ENCODE data around the gene IRX4.
"Not testable (repeated sequence)": the region's sequence is repeated elsewhere in the genome, so short reads cannot be mapped to it uniquely, and the experiment has no call there.

IRX4 gene

DNA sequence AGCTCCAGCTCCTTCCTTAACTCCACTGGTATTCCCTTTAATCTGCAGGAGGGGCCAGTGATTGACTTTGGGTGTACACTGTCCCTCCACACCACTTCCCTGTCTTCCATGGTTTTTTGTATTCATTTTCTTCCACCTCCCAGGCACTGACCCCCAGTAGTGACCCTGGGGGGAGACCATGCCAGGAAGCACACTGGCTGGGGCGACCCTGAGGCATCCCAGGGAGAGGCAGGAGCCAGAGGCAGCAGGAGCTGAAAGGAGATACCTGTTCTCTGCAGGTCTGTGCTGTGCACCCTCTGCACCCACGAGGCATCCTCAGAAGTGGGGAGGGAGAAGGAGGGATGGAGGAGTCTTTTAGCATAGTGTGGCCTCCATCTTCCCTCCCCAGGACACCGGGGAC, 27.6 kb downstream of the IRX4 start:
- DNase-seq, result no peak

DNA sequence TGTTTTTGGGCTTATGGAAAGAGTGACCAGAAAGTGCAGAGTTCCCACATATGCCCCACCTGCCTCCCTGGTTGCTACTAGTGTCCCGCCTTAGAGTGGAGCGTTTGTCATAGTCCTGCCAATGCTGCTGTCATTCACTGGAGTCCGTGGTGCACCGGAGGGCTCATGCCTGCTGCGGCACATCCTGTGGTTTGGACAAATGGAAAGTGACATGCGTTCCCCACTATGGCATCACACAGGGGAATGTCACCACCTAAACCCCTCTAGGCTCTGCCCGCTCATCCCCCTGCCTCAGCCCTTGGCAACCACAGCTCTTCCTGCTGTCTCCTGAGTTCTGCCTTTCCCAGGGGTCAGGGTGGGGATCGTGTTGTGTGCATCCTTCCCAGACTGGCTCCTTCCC, 29.2 kb downstream of the IRX4 start:
- DNase-seq, result no peak

DNA sequence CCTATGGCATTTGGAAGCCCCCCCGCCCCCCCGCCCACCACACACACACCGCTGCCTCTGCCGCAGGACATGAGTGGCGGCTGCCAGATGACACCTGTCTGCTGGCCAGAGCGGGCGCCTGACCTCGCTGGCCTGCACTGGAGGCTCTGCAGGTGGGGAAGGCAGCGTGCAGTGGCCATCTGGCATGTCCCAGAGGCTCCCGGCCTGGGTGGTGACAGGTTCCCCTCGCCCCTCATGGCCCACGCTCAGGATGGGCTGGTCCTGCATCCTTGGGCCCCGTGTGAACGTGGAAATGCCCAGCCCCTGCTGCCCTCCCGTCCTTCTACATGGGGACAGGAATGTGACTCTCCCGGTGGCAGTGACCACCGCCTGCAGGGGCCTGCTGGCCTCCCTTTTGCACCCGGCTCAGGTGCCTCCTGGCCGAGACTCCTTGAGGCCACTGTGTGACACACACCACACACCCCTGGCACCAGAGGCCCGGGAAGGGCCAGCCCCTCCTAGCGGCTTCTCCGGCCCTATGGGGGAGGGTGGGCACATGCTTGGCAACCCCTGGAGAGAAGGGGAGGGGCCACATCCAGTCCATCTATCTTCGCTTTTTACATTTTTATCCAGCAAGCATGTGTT, 30.3 kb downstream of the IRX4 start:
- DNase-seq, result no peak

DNA sequence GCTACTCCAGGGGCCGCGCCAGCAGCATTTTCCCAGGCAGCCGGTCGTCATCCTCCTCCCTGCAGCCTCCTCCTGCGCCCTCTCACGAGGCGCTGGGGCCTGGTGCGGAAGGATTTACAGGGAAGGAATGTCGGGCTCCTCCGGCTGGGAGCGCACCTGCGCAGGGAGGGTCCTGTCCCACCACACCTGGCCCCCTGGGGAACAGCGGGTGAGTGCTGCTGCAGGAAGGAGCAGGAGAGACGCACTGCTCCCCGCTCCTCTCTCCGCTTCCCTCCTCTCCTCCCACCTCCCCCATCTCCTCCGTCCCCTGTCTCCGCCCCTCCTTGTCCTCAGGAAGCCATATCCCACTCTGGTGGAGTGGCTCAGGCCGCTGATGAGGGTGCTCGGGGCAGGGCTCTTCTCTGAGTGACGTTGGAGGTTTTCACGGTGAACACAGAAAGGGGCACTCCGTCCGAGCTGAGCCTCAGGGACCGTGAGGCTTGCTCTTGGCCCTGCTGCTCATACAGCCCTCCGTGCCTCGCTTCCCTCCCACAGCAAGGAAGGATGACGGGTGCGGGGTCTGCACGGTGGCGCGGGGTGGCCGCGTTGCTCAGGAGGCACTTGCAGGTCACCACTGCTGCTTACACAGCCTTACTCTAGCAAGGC, 31.3 kb downstream of the IRX4 start:
- no peak for DNase-seq

DNA sequence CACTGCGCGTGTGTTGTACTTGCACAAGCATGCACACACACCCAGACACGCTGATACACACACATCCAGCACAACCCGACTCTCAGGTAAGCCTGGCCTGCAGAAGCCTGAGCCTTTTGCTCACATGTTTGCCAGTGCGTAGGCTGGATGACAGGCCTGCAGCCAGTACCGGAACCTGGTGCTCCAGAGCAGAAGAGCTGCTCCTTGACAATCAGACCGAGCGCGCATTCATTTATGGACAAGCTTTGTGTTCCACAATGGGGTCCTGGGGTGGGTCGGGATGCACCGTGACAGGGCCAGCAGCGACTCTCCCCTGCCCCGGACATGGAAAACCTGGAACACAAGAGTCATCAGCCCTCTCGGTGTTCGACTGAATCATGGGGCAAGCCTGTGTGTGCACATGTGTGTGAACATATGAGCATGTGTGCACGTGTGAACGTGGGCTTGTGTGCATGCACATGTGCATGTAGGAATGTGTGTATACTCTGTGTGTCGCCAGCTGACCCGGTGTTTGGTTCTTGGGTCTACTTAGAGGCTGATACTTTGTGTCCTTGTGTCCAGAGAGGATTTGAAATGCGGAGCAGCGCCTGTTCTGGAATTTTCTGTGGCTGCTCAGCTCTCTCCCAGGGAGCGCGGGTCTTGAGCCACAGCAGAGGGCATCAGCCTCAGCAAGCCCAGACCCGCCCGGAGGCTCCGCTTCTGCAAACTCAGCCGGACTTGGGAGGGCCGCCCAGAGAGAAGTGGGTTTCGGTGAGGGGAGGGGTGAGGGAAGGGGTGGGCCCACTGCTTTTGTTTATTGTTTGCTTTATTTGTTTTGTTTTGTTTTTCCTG, 32.2 kb downstream of the IRX4 start:
- DNase-seq, result no peak

DNA sequence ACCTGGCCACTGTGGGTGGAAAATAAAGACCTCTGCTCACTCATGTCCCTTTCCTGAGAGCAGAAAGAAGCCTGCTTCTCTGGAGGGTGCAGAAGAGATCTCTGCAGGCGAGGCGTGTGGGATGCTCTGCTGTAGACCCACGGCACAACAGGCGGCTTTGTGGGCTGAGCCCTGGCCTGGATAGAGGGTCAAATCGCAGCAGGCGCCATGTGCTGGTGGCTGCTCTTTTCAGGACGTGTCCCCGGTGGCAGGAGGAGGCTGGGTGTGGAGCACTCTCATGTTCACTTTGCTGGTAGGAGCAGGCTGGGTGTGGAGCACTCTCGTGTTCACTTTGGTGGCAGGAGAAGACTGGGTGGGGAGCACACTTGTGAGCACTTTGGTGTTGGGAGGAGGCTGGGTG, 35.1 kb downstream of the IRX4 start:
- no peak for DNase-seq

DNA sequence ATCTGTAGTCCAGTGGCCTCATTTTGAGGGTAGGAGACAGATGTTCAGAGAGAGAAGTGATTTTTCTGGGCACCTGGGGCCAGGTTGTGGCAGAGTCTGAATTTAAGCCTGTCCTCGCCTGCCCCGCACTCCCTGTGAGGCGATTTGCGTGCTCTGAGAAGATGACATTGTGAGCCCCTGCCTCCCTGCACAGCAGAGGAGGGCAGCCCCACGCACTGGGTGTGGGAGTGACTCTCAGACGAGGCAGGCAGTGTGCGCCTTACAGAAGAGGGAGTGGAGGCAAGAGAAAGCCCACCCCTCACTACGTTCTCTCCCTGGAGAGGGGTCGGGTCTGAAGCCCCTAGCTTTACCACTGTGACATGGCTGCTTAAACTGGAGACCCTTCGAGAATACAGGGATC, 35.7 kb downstream of the IRX4 start:
- DNase-seq, result no peak

DNA sequence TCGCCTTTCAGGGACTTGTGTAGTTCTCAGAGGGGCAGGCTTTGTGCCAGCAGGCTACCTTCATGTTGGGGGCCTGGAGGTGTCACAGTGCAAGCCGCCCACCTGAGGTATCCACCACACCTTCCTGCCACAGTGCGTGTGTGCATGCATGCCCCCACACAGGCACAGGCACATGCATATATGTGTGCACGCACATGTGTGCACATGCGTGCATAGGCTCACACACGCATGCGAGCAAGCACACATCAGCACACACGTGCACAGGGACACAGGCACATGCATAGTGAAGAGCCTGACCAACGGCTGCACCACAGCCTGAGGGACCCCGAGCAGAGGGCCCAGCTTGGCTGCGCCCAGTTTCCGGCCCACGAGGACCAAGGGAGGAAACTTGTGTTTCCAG, 36.1 kb downstream of the IRX4 start:
- DNase-seq, result no peak

DNA sequence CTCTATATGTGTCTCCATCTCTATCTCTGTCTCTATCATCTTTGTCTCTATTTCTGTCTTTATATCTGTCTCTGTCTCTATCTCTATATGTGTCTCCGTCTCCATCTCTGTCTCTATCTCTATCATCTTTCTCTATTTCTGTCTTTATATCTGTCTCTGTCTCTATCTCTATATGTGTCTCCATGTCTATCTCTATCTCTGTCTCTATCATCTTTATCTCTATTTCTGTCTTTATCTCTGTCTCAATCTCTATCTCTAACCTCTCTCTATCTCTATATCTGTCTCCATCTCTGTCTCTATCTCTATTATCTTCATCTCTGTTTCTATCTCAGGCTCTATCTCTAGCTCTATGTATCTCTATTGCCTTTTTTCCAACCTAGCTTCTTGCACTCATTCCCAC, 37.0 kb downstream of the IRX4 start:
- DNase-seq, result no peak

DNA sequence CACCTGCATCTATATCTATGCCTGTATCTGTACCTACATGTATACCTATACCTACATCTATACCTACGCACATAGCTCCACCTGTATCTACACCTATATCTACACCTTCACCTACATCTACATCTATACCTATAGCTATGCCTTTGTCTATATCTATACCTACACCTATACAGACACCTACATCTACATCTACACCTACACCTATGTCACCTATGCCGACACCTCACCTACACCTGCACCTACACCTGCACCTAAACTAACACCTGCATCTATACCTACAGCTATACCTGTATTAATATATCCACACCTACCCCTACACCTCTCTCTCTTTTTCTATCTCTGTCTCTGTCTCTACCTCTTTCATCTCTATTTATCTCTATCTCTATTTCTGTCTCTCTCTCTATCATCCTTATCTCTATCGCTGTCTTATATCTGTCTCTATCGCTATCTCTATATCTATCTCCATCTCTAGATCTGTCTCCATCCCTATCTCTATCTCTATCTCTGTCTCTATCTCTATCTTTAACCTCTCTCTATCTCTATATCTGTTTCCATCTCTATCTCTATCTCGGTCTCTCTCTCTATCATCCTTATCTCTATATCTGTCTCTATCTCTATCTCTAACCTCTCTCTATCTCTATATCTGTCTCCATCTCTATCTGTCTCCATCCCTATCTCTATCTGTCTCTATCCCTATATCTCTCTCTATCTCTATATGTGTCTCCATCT, 37.9 kb downstream of the IRX4 start:
- no peak for DNase-seq

DNA sequence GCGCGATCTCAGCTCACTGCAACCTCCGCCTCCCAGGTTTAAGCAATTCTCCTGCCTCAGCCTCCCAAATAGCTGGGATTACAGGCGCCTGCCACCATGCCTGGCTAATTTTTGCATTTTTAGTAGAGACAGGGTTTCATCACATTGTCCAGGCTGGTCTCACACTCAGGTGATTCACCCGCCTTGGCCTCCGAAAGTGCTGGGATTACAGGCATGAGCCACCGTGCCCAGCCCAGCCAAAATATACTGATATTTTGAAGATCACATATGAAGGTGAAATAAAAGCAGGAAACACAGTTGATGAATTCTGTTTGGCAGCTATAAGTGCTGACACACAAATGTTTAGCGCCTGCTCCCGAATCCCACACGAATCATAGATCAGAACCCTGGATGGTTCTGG, 39.0 kb downstream of the IRX4 start:
- not testable (repeated sequence) for DNase-seq

DNA sequence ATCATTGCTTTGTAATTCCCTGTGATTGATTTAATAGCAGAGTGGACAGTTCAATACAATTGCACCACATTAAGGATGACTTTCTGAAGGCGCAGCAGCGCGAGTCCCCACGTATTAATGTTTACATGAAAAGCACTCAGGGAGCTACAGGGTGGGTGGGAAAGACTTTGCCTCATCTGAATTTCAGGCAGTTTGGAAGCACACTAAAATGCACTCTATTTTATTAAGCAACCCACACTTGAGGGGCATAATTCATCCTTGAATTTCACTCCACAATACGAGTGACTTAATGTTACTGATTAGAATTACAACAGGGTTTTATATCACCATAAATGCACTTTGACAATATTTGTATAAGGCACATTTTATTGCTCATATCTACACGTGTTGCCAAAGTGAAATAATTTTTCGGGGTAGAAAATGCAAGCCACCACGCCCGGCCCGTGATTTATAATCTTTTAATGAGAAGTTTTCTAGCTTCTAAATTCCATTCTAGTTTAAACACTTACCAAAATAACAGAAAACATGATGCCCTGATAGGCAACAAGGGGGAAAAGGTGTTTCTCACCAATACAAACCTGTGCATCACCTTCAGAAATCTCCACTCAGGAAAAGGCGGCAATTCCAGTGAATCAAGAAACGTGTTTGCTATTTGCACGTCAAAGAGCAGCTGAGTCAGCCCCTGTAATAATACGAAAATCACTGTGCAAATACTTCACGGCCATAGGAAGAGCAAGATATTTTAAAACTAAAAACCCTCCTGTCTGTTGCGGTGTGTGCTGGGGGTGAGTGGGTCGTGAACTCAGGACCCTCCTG, 40.5 kb downstream of the IRX4 start:
- no peak for DNase-seq

DNA sequence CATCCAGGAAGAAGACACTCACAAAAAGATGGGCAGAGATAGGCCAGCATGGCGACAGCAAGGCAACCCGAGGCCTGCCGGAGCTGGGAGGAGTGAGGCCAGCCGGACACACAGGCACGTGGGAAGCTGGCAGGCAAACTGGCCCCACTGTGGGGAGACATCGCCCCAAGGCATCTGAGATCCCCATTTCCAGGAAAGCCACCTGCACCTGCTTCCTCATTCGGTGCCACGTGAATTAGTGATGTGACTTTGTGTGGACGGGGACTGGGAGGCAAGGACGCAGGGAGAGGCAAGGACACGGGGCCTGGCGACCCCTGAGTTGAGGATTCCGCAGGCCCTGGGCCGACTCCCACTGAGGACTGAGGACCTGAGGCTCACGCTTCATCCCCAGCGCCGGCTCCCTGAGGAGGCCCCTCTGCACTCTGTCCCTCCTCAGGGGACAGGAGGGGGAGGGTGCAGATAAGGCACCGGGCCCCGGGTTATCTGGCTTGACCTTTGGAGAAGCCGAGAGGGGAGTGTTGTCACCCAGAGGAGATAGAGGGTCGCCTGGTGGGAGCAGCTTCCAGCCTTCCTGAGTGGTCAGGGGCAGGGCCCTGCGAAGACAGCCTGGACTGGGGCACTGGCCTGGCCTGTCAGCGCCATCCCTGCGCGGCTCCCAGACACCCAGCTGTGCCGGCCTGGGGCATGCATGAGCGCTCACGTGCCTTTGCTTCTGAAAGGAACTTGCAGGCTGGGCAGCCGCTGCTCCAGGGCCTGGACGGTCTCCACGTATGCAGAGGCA, 41.8 kb downstream of the IRX4 start:
- no peak for DNase-seq

DNA sequence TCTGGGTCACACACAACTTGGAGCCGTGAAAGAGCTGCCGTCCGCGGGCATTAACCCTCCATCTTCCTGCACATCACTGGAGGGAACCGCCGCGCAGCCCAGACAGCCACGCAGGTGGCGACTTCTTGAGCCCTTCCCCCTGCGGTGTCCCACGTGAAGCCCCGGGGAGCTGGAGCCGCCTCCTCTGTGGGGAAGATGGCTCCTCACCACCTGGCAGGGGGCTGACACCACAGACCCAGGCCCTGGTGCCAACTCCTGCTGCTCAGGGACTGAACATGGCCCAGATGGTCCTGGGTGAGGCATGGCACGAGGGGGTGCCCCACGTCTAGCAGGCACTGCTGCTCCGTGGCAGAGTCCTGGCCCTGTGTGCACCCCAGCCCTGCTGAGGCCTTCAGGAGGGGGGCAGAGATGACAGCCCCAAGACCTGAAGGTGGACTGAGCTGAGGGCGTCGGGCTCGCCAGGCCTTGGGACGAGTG, 42.6 kb downstream of the IRX4 start:
- DNase-seq, result no peak

DNA sequence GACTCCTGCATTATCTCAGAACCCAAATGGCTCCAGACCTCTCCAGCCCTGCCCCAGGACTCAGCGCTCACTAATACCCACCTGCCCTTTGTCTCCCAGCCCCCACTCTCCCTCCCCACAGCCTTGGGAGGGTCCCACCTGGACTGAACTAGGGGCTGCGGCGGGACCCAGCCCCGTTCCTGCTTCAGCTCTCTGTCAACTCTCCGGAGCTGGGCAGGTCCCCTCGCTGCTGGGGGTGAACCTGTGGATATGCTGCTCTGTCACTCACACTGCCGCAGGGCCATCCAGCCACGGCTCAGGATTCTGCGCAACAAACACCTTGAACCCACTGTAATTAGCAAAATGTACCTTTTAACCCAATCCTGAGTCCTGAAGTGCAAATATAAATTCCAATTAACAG, 44.7 kb downstream of the IRX4 start:
- no peak for DNase-seq

DNA sequence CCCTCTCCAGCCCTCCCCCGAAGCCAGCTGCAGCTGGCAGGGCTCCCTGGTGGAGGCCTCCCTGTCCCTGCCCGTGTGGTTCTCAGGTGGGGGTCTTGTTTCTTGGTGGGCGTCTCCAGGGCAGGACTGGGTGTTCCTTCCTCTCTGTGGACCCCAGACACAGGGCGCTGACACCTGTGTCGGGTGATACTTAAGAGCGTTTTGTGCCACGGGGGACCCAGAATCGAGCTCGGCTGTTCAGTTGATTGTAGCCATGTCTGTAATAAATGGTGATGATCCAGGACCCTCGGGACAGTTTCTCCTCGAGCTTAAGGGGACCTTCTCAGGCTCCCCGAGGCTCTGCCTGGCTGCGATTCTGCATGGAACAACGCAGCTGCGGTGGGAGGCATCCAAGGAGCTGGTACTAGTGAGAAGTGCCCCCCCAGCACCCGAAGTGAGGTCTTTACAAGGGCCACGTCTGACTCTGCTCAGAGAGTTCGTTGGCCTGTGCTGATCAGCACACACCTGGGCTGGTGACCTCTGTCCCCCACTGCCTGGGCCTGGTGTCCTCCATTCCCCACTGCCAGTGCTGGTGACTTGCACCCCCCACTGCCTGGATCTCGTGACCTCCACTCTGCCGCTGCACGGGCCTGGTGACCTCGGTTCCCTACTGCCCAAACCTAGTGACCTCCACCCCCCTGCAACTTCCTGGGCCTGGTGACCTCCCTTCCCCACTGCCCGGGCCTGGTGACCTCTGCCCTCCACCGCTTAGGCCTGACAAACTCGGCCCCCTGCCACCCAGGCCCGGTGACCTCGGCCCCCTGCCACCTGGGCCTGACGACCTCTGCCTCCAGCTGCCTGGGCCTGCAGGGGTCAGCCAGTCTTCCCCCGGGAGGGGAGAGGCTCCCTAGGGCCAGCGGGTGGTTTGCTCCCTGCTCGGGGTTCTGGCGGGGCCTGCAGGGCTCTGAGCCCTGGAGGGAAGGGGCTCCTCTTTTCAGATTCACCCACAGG, 45.5 kb downstream of the IRX4 start:
- DNase-seq, result no peak

DNA sequence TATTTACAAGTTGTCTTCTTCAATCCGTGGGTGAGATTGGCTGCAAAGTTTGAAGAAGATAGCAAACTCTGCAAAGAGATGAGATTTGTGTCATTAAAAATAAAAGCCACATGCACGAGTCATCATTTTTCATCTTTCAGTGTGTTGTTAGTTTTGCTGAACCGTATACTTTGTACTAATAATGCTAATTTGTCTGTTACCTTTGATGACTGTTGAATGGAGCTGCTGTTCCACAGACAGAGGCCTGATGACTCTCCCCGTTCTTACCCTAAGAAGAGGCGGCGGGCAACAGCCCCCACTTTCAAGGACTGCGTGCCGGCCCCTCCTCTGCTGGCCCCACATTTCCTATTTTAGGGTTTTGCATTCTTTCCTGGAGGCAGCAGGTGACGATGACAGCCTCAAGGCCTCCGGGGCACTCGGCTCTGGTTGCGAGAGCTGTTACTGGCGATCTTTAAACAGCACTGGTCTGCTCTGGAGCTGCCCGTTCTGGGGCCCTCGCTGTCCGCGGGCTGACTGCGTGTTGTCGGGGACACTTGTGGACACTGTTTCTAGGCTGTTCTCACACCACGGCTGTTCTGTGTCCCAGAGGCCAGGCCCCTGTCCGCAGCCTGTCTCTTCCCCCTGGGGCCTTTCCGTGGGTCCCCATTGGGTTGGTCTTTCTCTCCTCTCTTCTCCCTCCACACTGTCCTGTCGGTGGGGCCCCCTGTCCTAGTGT, 46.4 kb downstream of the IRX4 start:
- no peak for DNase-seq

DNA sequence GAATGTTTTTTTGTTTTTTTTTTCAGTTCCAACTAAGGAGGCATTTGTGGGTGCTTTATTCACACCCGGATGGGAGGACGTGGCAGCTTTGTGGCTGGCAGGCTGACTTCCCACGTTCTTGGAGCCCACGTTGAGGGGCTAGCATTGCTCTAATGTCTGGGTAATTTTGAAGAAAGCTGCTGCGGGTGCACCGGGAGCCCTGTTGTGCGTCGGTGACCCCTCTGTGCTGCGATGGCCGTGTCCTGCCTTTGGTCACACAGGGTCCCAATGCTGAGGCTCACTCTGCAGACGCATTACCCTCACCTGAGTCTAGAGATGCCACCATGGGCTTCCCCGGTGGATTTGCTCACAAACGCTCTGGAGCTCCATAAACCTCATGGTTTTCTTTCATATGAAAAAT, 47.3 kb downstream of the IRX4 start:
- no peak for DNase-seq

DNA sequence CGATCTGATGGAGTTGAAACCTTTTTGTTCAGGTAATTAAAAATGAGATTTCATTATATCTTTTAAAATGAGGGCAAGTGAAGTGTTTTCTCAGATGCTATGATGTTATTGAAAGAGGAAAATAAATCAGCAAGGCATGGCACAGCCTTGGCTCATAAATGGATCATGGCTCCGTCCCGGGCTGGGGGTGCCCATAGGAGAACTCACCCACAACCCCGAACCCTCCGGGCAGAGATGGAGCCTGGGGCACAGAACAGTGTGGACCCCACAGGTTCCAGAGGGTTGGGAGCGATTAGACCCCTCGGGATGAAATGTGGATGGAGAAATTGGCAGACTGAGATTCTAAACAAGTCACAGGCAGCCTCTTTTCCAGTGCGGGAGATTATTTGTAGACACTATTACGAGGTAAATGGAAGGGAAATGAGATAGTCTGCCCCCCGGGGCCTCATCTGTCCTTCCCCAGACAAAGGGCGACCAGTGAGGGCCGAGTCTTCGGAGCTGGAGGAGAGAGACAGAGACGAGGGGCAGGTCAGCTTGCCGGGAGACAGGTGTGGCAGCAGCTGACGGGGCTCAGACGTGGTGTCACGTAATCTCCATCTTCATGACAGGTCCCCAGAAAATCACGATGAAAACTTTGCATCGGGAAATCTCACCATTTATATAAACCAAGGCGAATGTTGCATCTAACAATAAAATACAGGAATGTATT, 47.9 kb downstream of the IRX4 start:
- no peak for DNase-seq
